Vagina (tissue), 2 donors: ENCODE data around the gene KAT2B.

Experiments used
- CTCF ChIP-seq, 3 experiments: fragments of 450-650 bp in 2 of 3; fragments of 200-600 bp in 1 of 3; sonication (generic) in 1 of 3; IDR thresholded peaks; one replicate each; pipeline ENCODE4 v1.5.1; 2017 to 2019; ENCODE audit warnings: antibody characterized with exemption in 3 of 3, mild to moderate bottlenecking in 2 of 3, moderate library complexity in 2 of 3
- POLR2A ChIP-seq, 2 donors: fragments of 450-650 bp; IDR thresholded peaks; one replicate each; pipeline ENCODE4 v1.6.1; 2017; ENCODE audit warnings: antibody characterized with exemption in 2 of 2, mild to moderate bottlenecking in 2 of 2, moderate library complexity in 2 of 2

- TF ChIP-seq CTCF (IDR thresholded peaks at IDR 0.05) (no peak), POLR2A (IDR thresholded peaks at IDR 0.05) (no peak)
Measured at GRCh38 chr3:20041197-20041780, 1.0 kb downstream of the KAT2B start.
